HS-27A (cell line): ENCODE results near the gene ADGRL1.
"Not testable (repeated sequence)": the region's sequence is repeated elsewhere in the genome, so short reads cannot be mapped to it uniquely, and the experiment has no call there.

Experiments
- DNase-seq: peaks from one replicate; pipeline ENCODE4 v3.0.0-alpha.2; 2012; ENCODE audit warnings: low read depth, missing footprints

The ADGRL1 gene

DNA sequence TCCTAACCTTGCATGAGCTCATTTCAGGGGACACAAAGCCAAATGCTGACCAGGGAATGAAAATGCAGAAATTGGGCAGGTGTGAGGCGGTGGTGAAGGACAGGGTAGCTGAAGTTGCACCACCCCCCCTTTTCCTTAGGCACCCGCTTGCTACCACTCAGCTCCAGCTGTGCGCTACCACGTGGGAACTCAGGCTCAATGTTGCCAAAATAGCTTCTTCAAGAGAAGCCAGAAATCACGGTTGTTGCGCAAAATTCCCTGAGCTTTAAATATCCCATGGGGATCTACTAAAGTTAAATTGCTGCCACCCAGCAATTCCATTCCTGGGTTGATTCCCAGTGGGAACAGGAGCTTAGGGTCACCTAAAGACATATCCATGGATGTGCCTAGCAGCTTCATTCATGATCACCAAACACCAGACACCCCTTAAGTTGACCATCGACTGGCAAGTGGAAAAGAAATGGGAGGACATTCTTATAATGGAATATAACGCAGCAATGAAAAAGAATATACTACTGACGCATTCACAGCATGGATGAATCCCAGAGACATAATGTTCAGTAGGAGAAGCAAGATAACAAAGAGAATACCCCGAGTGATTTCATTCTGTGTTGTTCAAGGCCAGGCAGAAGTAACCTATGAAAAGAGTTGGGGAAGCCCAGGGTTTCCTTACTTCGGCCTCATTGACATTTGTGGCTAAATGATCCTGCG lies 12.8 kb upstream of the ADGRL1 start:
- no peak for DNase-seq

DNA sequence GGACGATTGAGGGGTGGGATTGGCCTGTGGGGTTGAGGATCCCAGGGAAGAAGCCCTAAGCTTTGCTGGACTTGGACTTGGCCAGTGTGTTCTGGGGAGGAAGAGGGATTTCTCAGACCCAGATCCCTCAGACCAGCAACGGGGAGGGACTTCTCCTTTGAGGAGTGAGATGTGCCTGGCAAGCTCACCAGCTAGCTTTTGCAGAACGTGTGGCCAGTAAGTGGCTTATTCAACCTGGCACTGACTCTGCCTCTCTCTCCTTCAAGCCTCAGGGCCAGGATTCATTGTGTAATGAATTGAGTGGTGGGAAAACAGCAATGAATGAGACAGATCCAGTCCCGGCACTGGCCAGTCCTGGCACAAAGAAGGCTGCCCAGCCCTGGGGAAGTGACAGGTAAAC lies 11.9 kb upstream of the ADGRL1 start:
- DNase-seq: not testable (repeated sequence)

DNA sequence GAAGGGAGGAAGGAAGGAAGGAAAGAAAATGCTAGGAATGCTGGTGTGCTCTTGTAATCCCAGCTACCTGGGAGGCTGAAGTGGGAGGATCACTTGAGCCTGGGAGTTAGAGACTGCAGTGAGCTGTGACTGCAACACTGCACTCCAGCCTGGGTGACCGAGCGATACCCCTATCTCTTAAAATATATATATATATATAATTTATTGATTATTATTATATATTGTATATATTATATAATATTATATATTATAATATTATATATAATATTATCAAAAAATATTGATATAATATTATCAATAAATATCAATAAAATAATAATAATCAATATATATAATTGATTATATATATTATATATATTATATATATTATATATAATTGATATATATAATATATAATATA lies 8.6 kb upstream of the ADGRL1 start:
- no peak for DNase-seq

DNA sequence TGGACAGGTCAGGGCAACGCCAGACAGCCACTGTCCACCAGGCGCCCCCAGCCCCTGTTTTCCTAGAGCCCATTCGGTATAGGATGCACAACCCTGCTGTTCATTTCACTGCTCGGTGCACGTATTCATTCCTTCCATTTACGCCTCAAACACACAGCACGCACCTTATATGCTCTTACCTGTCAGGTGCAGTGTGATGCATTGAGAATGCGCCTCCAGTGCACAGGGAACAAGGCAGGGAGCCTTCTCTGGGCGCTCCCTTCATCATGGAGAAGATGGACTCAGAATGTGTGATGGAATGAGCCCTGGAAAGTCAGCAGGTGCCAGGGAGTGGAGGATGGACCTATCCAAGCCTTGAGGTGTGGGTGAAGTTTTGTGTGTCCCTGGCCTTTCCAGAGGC lies 4.2 kb upstream of the ADGRL1 start:
- DNase-seq: not testable (repeated sequence)

DNA sequence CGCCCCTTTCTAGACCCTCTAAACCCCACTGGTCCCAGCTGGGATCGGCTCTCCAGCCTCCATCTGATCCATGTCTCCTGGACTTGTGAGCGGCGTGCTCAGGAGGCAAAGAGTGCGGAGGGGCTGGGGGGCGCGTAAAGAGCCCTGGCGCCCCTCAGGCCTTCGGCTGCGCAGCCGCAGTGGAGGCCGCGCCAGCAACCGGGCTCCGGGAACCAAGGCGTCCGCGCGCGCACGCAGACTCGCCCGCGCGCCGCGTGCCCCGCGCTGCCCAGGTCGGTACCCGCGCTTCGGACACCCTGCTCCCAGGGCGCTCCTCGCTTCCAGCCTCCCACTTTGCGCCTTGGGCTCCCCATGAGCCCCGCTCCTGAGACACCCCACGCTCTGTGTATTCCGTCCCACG lies 3.4 kb upstream of the ADGRL1 start:
- not testable (repeated sequence) for DNase-seq

DNA sequence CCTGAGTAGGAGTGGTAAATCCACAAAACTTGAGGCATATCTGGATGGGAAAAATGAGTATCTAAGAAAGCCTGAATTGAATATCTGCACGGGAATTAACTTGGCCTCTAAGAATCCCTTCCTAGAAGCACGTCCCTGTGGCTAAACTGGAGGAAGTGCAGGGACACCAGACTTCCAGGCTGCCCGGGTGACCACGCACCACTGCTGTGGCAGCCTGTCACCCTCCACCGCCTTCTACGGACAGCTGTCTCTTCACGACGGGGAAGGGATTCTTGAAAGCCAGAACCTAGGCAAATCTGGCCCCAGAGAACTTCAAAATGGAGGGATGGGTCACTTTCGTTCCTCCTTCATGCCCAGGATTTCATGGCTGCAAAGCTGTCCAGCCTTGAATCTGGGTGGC lies 2.5 kb upstream of the ADGRL1 start:
- DNase-seq: not testable (repeated sequence)

DNA sequence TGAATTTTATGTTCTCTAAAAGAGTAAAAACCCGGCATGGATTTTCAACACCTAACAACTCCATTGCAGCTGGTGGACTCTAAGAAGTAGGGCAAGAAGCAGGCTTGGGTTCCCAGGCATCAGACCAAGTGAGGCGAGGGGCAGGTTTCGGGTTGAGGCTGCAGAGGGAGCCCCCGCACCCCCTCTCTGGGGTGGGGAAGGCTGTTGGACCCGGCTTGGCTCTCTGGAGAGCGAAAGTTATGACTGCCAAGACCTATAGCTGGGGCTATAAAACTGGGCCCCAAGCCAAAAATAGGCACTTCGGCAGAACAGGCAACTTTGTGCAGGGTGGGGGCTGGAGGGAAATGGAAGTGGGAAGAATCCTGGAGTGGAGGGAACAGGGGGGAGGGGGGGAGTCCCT lies 1.8 kb upstream of the ADGRL1 start:
- not testable (repeated sequence) for DNase-seq

DNA sequence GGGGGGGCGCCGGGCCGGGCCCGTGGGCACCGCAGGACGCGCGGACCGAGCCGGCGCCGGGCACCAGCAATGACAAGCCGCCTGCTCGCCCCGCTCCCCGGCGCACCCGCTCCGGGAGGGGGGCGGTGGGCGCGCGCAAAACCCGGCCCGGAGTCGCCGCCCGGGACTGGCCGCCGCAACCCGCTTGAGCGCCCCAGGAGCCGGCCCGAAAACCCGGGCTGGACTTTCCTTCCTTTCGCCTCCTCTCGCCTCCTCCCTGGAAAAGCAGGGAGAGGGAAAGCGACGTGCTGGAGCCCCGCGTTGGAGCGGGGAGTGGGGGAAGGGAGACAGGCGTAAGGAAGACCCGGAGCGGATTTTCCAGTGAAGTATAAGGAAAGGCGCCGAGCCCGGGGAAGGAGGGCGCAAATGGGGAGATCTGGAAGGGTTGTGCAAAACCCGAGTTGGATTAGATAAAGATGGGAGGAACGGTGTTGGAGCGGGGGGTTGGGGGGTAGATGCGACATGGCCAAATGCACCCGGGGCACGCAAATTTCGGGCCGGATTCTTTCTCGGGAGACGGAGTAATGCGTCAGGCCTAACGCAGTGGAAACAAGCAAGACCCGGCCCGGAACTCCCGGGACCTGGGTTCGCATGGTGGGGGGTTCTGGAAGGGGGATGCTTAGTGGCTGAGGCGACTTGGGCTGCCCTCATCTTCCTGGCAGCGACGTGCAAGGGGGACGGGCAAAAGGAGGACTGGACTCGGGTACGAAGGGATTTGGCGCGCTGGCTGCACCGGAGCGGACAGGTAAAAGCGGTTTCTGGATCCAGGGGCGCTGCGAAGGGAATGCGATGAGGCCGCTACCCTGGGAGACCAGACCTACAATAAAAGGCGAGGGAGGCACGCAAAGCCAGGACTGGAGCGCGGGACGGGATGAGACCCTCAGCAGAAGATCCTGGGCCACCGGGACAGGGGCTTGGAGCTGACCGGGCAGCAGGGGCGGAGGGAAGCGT lies 1.1 kb upstream of the ADGRL1 start:
- peak; percentile 36 for DNase-seq

DNA sequence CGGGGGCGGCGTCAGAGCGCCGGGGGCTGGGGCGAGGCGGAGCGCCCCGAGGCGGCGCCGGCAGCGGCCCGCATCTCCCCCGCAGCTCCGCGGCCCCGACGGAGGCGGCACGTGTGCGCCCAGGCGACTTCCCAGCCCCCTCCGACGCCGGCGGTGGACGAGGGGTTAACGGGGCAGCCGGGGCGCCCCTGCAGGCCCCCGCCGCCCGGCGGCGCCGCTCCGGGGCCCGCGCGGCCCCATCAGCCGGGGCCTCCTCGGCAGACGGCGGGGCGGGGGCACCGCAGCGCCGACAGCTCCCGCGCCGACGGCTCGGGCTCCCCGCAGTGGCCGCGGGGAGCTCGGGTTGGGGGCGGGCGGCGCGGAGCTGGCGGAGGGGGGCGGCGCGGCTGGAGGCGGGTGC lies 339 bp upstream of the ADGRL1 start:
- not testable (repeated sequence) for DNase-seq

DNA sequence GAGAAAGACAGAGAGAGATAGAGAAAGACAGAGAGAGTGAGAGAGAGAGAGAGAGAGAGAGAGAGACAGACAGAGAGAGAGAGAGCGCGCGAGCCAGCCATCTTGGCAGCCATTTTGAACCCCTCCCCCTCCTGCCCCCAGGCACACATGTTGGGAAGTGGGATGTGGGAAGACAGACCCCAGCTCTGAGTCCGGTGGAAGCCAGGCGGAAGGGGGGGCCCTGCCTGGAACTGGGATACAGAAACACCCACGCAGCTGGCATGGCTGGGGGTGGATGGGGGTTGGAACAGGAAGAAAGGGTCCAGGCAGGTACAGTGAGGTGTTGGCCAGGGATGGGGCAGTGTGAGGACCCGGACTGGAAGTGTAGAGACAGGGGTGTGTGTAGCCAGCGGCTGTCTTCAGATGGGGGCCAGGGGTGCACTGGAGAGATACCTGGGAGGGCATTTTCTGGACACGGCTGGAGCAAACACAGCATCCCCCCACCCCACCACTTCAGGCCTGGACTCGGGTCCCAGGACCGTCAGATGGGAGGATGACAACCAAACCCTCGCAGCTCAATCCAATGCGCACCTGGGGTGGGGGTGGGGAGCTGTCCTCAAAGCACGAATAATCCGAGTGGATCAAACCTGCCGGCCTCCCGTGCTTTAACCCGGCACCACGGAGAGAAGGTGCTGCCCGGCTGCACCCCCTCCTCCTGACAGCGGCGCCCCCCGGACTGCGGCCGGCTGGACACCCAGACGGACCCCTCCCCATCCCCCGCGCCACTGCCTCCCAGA lies 1.1 kb downstream of the ADGRL1 start:
- not testable (repeated sequence) for DNase-seq

DNA sequence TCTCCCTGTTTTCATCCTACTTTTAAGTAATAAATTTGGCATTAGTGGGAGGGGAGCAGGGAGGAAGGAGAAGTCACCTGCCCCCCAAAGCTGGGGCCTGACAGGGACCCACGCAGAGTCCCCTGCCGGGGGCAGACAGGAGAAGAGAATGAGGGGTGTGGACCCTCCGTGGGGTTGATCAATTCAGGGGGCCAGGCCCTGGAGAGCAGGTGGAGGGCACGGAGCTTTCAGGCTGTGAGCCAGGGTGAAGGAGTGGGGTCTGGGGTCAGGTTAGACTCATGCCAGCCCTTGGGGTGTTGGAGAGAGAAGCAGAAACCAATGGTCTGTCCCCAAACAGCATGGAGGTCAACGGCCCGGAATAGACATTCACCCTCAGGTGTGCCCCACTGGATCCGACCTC lies 1.8 kb downstream of the ADGRL1 start:
- not testable (repeated sequence) for DNase-seq

DNA sequence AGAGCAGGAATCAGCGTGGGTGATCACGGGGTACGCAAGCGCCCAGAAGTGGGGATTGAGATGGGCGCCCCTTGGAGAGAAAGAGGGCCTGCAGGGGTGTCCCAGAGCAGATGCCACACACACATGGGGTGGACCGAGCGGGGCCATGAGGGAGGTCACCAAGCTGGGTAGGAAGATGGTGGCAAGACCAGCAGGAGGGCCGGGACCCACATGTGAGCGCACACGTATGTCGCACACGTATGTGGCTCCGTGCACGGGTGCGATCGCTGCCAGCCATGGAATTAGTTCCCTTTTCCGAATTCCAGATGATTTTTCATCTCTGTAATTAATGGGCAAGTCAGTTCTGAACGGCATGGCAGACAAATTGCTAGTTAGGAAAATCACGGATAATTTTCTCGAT lies 2.2 kb downstream of the ADGRL1 start:
- not testable (repeated sequence) for DNase-seq

DNA sequence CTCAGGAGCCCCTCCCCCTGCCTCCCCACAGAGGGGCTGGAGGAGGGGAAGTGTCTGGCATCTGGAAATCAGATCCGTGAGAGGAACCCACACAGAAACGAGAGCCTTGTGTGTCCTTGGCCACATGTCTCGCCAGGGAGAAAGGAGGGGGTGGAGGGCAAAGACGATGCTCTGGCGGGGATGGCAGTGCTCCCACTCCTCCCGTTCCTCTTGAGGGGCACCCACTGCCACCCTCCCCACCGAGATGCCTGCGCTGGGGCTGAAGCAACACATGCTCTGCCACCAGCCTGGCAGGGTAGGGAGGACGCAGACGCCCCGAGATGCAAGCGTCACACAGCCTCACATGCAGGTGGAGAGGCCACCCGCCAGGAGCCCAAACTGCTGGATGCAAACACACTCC lies 2.8 kb downstream of the ADGRL1 start:
- no peak for DNase-seq

DNA sequence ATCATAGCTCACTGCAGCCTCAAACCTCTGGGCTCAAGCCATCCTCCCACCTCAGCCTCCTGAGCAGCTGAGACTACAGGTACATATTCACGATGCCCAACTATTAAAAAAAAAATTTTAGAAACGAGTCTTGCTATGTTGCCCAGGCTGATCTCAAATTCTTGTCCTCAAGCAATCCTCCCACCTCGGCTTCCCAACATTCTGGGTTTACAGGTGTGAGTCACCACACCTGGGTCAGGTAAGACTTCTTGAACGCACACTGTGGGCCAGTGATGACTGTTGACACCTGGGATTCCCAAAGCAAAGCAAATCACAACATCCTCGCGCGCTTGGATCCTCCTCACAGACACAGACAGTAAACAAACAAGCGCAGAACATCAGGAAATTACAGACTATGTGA lies 4.5 kb downstream of the ADGRL1 start:
- not testable (repeated sequence) for DNase-seq

DNA sequence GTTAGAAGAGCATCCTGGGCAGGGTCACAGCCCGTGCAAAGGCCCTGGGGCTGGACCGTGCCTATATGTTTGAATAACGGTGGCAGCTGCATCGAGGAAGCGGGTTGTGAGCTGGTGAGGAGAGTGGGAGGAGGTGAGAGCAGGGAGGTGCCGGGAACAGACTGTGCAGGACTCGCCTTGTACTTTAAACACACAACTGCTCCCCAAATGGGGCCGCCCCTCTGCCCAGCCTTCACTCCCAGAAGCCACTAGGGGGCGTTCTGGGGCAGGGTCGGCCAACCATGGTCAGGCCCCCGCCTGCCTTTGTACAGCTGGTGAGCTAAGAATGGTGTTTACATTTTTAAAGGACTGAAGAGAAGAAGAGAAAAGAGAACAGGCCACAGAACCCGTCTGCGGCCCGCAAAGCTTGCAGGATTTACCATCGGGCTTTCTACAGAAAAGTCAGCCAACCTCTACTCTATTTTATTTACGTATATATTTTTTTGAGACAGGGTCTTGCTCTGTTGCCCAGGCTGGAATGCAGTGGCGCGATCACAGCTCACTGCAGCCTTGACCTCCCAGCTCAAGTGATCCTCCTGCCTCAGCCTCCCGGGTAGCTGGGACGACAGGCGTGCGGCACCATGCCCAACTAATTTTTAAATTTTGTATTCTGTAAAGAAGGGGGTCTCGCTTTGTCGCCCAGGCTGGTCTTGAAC lies 5.7 kb downstream of the ADGRL1 start:
- not testable (repeated sequence) for DNase-seq

DNA sequence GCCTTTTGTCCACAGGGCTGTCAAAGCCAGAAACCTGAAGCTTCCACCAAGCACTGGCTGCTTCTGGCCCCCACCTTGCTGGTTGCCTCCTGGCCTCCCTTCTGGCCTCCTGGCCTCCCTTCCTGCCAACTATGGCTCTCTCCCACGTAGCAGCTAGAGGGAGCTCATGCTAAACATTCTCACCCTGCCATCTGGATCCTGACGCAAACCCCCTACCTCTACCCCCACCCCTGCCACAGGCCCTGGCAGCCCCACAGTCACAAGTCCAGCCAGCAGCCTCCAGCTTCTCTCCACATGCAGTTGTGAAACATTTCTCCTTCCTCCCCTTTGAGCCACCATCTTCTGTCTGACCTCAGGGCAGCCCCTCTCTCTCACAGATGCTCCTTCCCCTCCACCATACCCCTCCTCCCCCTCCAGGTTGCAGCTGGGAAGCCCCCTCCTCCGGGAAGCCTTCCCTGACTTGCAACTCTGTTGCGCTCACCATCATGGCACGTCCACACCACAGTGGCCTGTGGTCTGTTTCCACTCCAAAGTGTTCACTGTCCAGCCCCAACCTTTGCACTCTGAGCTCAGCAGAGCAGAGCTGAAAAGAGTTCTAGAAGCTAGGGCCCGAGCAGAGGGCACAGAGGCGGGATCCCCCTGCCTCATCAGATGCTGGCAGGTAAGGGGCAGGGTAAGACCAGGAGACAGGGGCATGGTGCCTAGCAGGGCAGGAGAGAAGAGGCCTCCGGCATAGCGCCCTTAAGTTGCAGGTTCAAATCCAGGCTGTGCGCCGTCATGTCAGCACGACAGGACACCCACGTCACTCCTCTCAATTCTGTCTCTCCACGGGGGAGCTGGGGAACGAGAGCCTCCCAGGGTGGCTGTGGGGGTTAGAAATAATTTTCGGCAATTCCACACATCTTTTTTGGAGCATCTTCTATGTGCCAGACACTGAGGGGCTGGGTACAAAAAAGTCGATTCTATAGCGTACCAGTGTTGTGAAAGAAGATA lies 7.3 kb downstream of the ADGRL1 start:
- DNase-seq: no peak

DNA sequence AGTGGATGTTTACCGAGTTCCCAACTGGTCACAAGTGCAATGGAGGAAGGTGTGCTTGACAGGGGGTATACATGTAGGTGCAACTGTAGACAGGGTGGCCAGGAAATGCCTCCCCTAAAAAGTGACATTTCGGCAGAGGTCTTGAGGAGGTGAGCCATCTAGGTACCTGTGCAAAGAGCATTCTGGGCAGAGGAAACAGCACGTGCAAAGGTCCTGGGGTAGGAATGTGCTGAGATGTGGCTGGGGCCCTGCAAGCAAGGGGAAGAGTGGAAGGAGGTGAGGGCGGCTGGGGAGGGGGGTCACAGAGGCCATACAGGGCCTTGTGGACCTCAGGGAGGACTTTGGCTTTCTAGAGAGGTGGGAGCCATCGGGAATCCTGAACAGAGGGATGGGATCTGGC lies 8.1 kb downstream of the ADGRL1 start:
- DNase-seq: no peak

DNA sequence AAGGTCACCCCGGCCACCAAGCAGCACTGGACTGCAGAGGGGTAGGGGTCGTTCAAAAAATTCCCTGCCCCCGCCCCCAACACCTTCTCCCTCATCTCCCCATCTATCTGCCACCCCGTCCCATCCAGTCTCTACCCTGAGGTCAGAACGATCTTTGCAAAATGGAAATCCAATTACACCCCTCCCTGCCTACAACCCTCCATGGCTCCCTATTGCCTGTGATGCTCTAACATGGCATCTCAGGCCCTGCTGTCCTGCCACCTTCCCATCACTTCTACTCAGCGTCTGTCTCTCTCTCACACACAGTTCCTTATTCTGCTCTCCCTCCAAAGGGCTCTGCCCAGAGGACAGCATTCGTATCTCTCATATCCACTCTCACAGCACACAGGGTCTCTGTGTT lies 8.7 kb downstream of the ADGRL1 start:
- DNase-seq: not testable (repeated sequence)

DNA sequence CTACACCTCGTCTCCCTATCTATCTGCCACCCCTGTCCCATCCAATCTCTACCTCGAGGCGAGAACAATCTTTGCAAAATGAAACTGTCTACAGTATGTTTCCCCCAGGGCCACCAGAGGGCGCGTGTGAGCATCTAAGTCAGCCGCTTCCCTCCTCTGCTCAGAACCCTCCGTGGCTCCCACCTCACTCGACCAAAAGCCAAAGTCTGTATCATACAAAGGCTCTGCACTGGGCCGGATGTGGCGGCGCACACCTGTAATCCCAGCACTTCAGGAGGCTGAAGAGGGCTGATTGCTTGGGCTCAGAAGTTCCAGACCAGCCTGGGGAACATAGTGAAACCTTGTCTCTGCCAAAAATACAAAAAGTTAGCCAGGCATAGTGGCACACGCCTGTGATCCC lies 9.9 kb downstream of the ADGRL1 start:
- DNase-seq: not testable (repeated sequence)

DNA sequence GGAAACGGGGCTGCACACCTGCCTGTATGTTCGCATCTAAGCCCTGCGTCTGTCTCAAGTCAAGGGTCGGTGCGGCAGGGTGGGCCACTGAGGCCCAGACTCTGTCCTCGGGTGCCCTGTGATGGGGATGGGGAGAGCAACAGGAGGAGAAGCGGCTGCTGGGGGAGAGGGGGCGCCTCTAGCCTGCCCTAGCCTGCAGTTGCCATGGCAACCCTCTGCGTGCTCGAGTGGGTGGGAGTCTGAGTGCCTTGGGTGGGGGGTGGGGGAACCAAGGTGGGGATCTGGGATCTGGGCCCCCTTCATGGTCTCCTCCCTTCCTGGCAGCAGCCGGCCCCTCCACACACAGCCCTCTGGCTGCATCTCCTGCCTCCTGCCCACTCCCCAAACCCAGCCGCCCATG lies 10.8 kb downstream of the ADGRL1 start:
- not testable (repeated sequence) for DNase-seq
